GM19438 (cell line): ENCODE measurements around the gene ZNF839.

Experiments
- ATAC-seq: cut with Tn5 transposase; IDR thresholded peaks from one replicate; pipeline ENCODE4 v1.9.1; 2021; ENCODE audit warnings: low read depth; ENCODE audit not compliant: unreplicated experiment

The ZNF839 gene

DNA sequence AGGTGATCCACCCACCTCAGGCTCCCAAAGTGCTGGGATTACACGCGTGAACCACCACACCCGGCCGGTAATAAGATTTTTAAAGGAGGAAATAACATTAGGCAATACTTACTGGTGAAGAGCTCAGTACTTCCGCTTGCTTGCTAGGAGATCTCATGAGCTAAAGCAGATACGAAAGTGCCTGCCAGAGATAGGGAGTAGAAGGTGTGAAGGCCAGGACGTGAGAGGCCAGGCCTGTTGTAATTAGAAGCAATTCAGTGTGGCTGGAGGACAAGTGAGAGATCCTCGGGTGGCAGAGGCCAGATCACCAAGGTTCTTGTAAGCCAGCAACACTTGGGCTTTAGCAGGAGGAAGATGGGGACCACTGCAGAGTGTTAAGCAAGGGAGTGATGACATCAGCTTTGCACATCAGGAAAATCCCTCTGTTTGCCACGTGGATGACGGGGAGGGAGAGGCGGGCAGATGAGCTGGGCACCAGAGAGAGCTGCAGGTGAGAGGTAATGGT is 50.8 kb downstream of the ZNF839 start:
- ATAC-seq = no peak

DNA sequence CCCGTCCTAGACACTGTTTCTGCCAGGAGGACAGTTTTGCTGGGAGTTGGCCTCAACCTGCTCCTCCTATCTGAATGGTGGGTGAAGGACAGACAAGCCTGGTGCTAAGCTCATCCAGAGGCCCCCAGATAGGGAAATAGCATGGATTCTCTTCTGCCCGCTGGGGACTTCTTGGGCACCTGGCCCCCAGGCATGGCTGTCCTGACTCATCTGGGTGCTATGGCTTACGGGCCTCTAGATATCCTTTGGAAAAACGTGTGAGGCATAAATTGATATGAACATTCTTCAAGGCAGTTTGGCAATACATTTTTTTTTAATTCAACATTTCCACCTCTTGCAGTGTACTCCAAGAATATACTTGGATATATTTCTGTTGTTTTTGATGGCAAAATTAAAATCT is 51.8 kb downstream of the ZNF839 start:
- no peak for ATAC-seq

DNA sequence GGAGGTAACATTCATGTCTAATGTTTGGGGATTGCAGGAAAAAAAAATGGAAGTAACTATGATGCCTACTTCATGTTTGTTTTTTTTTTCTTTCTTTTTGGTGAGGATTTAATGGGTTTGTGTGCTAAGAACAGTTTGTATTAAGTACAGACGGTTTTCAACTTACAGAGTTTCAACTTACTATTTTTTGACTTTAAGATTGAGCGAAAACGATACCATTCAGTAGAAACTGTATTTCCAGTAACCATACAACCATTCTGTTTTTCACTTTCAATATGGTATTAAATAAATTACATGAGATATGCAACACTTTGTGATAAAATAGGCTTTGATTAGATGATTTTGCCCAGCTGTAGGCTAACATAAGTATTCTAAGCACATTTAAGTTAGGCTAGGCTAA is 53.6 kb downstream of the ZNF839 start:
- ATAC-seq = no peak

DNA sequence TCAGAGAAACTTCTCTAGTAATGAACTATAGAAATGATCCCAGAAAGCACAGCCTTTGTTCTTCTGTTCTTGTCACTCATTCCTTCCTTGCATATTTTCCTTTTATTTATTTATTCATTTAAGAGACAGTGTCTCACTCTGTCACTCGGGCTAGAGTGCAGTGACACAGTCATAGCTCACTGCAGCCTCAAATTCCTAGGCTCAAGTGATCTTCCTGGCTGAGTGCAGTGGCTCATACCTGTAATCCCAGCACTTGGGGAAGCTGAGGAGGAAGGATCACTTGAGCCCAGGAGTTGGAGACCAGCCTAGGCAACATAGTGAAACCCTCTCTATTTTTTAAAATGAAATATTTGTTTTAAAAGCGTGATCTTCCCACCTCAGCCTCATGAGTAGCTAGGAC is 54.7 kb downstream of the ZNF839 start:
- no peak for ATAC-seq

DNA sequence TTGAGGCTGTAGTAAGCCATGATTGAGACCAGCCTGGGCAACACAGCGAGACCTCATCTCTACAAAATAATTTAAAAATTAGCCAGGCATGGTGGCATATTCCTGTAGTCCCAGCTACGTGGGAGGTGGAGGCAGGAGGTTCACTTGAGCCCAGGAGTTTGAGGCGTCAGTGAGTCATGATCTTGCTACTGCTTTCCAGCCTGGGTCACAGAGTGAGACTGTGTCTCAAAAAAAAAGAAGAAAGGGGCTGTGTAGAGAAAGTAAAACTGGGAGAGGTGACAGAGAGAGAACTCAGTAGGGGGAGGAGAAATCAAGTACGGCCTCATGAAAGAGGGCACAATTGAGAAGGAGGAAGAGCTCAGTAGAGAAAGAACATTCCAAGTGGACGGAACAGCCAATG is 55.6 kb downstream of the ZNF839 start:
- no peak for ATAC-seq

DNA sequence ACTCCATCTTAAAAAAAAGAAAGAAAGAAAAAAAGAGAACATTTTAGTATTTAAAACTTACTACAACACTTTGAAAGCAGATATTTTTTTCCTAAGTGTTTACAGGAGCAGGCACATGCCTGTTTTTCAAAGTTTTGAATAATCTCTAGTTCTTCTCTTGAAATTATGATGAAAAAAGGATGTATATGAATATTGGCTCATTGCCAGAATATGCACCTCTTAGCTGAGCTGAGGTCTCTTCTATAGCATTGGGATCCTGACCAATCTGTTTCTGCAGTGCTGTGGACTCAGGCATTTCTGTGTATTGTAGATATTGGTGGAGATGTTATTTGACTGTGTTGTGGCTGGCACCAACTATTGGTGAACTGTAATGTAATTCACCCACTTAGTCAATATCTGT is 58.1 kb downstream of the ZNF839 start:
- no peak for ATAC-seq

DNA sequence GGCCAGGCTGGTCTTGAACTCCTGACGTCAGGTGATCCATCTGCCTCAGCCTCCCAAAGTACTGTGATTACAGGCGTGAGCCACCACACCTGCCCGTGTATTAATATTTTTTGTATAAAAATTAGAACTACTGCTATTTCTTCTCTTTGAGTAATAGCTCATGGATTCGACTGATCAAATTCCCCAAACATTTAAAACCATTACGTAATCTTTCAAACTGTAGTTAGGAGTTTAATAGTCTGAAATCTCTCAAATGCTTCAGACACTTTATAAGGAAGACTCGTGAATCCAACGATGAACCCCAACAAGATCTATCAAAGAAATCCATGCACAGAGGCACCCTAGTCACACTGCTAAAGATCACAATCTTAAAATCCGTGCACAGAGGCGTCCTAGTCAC is 59.3 kb downstream of the ZNF839 start:
- ATAC-seq = no peak

DNA sequence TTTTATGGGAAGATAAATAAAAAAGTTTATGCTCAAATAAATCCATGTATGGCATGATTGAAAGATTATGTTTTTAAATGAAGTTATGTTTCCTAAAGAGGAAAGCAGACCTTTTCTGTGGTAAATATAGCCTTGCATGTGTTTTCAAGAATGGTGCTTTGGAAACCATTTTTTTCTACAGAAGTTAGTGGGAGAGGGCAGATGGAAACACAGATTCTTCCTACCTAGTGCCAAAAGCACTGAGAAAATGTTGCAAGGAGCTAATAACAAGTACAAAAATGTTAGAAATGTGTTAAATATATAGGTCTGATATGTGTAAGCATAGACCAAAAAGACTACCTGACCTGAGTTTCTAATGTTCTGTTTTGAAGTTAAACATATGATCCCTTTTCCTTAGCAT is 67.5 kb downstream of the ZNF839 start:
- no peak for ATAC-seq

DNA sequence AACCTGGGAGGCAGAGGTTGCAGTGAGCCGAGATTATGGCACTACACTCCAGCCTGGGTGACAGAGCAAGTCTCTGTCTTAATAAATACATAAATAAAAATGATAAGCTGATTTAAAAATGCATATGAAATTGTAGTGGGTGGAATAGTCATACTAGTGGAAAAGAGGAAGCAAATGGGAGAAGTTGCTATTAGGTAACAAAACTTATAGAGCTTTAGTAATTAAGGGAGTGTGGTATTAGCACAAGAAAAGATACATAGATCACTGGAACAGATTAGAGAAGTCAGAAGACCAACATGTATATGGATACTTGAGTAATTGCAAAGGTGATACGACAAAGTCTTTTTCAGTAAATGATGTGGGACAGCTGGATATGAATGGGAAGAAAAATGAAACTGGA is 69.7 kb downstream of the ZNF839 start:
- ATAC-seq = no peak

DNA sequence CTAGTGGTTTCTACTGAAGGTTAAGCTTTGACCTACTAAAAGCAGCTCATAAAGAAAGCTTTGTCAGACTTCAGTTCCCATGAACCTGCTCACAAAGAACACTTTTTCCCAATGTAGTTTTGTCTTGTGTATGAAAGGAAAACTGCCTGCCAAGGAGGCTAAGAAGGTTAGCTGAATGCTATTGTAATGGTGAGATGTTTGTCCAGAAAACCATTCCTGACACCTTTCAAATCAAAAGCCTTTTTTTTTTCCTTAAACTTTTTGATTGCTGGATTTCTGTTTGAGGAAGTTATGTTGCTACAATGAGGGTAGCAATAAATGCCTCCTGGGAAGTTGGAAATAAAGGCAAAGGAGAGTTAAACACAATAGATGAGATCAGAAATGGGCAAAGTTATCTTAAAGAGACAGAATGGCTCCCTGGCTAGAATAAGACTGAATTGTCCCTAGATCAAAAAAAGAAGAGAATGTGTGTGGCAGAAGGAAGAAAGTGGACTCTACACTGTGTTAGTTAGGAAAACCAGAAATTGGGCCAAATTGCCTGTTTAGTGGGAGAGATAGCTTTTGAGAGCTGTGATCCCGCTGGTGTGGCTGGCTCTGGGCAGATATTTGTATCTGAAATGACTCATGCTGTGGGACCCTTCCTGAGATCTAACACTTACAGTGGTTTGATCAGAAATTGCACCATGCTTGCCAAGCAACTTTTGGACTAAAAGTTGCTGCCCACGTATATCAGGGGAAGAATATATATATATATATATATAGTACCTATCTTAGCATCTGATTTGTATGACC is 70.7 kb downstream of the ZNF839 start:
- no peak for ATAC-seq
